Endothelial cell of umbilical vein (primary cell): Measurements from ENCODE around the gene APEH. TPM values are rescaled to one million over a fixed set of nuclear protein-coding genes. Genes with fewer than 3 reads are reported as not detected.

ENCODE experiments used
- BruUV-seq: library from RNA; stranded (reverse); fragments of 400-500 nt; replicated peaks from 2 replicates; lab custom pipeline; 2021; lab: Mats Ljungman, UMichigan
- CTCF ChIA-PET: fragments of 300-600, 350-600 bp; sonication (Branson Sonifier 250); formaldehyde crosslinking; loops from one replicate; lab custom pipeline; 2021; ENCODE audit warnings: antibody characterized with exemption, inconsistent platforms; lab: Charles Lee
- POLR2A ChIA-PET: fragments of 300-600, 350-600 bp; sonication (Branson Sonifier 250); formaldehyde crosslinking; loops from one replicate; lab custom pipeline; 2021; ENCODE audit warnings: antibody characterized with exemption, inconsistent platforms; lab: Charles Lee
- DNase-seq: peaks from one replicate; pipeline ENCODE4 v3.0.0-alpha.2; 2011; ENCODE audit warnings: low read depth, low spot score
- FAIRE-seq: peaks from 2 replicates; lab custom pipeline; 2011; peaks lifted over from hg19 to GRCh38; lab: Jason Lieb, UNC
- H2AFZ ChIP-seq: 2 replicates; pipeline ENCODE4 v1.6.0; 2012; ENCODE audit warnings: low read depth, low read length, control low read depth, inconsistent platforms
- H3K27ac ChIP-seq: 2 replicates; pipeline ENCODE4 v1.5.1; 2011; ENCODE audit warnings: low read depth, mild to moderate bottlenecking, control low read depth, low read length, moderate library complexity; ENCODE audit not compliant: insufficient read depth
- H3K27me3 ChIP-seq, 2 experiments: 2 replicates each; pipeline versions ENCODE4 v1.6.0 to v1.6.1; 2011; ENCODE audit warnings: low read length in 2 of 2, mixed read lengths in 1 of 2; ENCODE audit not compliant: control insufficient read depth in 2 of 2, insufficient read depth in 2 of 2
- H3K36me3 ChIP-seq, 2 experiments: 2 replicates in 1 of 2; 3 replicates in 1 of 2; pipeline ENCODE4 v1.5.1; 2011; ENCODE audit warnings: low read length in 2 of 2, mild to moderate bottlenecking in 1 of 2, moderate library complexity in 1 of 2; ENCODE audit not compliant: control insufficient read depth in 2 of 2, insufficient read depth in 2 of 2; ENCODE audit errors: extremely low read depth in 1 of 2
- H3K4me1 ChIP-seq: 3 replicates; pipeline ENCODE4 v1.5.1; 2011; ENCODE audit warnings: mild to moderate bottlenecking, low read length; ENCODE audit not compliant: control insufficient read depth, insufficient read depth; ENCODE audit errors: extremely low read depth
- H3K4me2 ChIP-seq: 2 replicates; pipeline ENCODE4 v1.6.1; 2011; ENCODE audit warnings: low read length, control low read depth, mixed read lengths; ENCODE audit not compliant: insufficient read depth
- H3K4me3 ChIP-seq, 3 experiments: fragments of 200-600 bp in 1 of 3; sonication (generic), shearing (Covaris generic) in 1 of 3; replicated peaks in 1 of 3; 2 replicates each; pipeline ENCODE4 v1.5.1; 2011 to 2016; ENCODE audit warnings: control low read depth in 3 of 3, low read length in 3 of 3, mild to moderate bottlenecking in 2 of 3, inconsistent platforms in 1 of 3, low read depth in 1 of 3, moderate library complexity in 1 of 3; ENCODE audit not compliant: insufficient read depth in 1 of 3
- H3K79me2 ChIP-seq: 2 replicates; pipeline ENCODE4 v1.6.0; 2012; ENCODE audit warnings: low read length, inconsistent platforms; ENCODE audit not compliant: control insufficient read depth, insufficient read depth
- H3K9ac ChIP-seq: replicated peaks from 2 replicates; pipeline ENCODE3; 2011; ENCODE audit warnings: low read length, control low read depth; ENCODE audit not compliant: insufficient read depth; ENCODE audit errors: extremely low read depth
- H3K9me1 ChIP-seq: replicated peaks from 3 replicates; pipeline ENCODE4 v1.6.0; 2011; ENCODE audit warnings: mild to moderate bottlenecking, low read length; ENCODE audit not compliant: control insufficient read depth, insufficient read depth; ENCODE audit errors: extremely low read depth
- H3K9me3 ChIP-seq: replicated peaks from 2 replicates; pipeline ENCODE4 v1.5.1; 2012; ENCODE audit warnings: low read length, inconsistent platforms; ENCODE audit not compliant: control insufficient read depth, insufficient read depth
- H4K20me1 ChIP-seq: replicated peaks from 2 replicates; pipeline ENCODE3; 2011; ENCODE audit warnings: mild to moderate bottlenecking, low read length; ENCODE audit not compliant: control insufficient read depth, insufficient read depth; ENCODE audit errors: extremely low read depth
- CTCF ChIP-seq, 2 donors: IDR thresholded peaks; 1 replicate in 1 of 2; 2 replicates in 1 of 2; pipeline ENCODE4 v1.5.1; 2011; ENCODE audit warnings: low read length in 2 of 2, mild to moderate bottlenecking in 2 of 2, moderate library complexity in 2 of 2, control low read depth in 1 of 2, inconsistent platforms in 1 of 2, low read depth in 1 of 2; ENCODE audit not compliant: insufficient read depth in 1 of 2; ENCODE audit errors: extremely low read depth in 1 of 2
- EZH2 ChIP-seq: IDR thresholded peaks from 2 replicates; pipeline ENCODE4 v1.6.1; 2012; ENCODE audit warnings: borderline replicate concordance, low read depth, mild to moderate bottlenecking, moderate library complexity, low read length, inconsistent platforms; ENCODE audit not compliant: severe bottlenecking
- FOS ChIP-seq: IDR thresholded peaks from 2 replicates; pipeline ENCODE4 v1.6.1; 2011; ENCODE audit warnings: mild to moderate bottlenecking, low read length, moderate library complexity, borderline replicate concordance; ENCODE audit not compliant: insufficient read depth
- GATA2 ChIP-seq: IDR thresholded peaks from 2 replicates; pipeline ENCODE4 v1.7.0; 2011; ENCODE audit warnings: low read depth, mild to moderate bottlenecking, moderate library complexity, mixed read lengths, low read length; ENCODE audit not compliant: insufficient read length, insufficient read depth
- JUN ChIP-seq: IDR thresholded peaks from 2 replicates; pipeline ENCODE4 v1.6.1; 2011; ENCODE audit warnings: borderline replicate concordance, low read depth; ENCODE audit not compliant: insufficient read length, insufficient read depth
- MAX ChIP-seq: IDR thresholded peaks from 2 replicates; pipeline ENCODE4 v1.6.1; 2011; ENCODE audit not compliant: insufficient read depth, insufficient read length
- MYC ChIP-seq: IDR thresholded peaks from one replicate; pipeline ENCODE4 v1.6.1; 2011; ENCODE audit warnings: mild to moderate bottlenecking, low read depth, low read length
- POLR2A ChIP-seq: IDR thresholded peaks from 2 replicates; pipeline ENCODE4 v1.6.1; 2012; ENCODE audit warnings: low read depth, mild to moderate bottlenecking, control low read depth, low read length
- POLR2AphosphoS5 ChIP-seq: IDR thresholded peaks from 2 replicates; pipeline ENCODE4 v1.6.1; 2012; ENCODE audit warnings: low read depth, mild to moderate bottlenecking, control low read depth, low read length, moderate library complexity; ENCODE audit not compliant: insufficient read depth
- dilution Hi-C: fragments of 300-500 bp; cut with MboI; formaldehyde crosslinking; loops from one replicate; pipeline ENCODE4 v1.15.0; 2019; ENCODE audit warnings: low sequenced_read_pairs; ENCODE audit not compliant: extremely low pct_ligation_motif_present
- intact Hi-C: fragments of 100-400 bp; cut with micrococcal nuclease; formaldehyde crosslinking; loops from one replicate; pipeline ENCODE4 v1.10.0; 2022
- polyA plus RNA-seq, 4 experiments: library from polyadenylated mRNA; depleted of rRNA in 3 of 4; stranded (reverse) in 3 of 4; unstranded in 1 of 4; fragments of >200 nt; gene quantifications; 2 replicates each; pipeline versions ENCODE4 v1.2.1 to v1.2.3, GENCODE V29; 2011 to 2012; ENCODE audit warnings: missing spikeins in 1 of 4
- total RNA-seq: library from RNA; stranded (reverse); gene quantifications from 2 replicates; pipeline ENCODE4 v1.2.3, GENCODE V29; 2021

The APEH gene
- total and polyA plus RNA-seq, 2 donors (not counting 3 experiments of a cell fraction or from before 2014, with no cell fraction given): 68.2 to 74.3 TPM

- DNase-seq: no peak
- BruUV-seq: no TSS peak
- Histone ChIP-seq H2AFZ (no peak overlapping the region), H3K27ac (no peak overlapping the region), H3K4me1 (no peaks in the 10 kb centered on the region), H3K36me3 (no peaks in the 10 kb centered on the region), H3K9me3 (no peaks in the 10 kb centered on the region), H3K4me3 (no peak overlapping the region), H3K9ac (no peak overlapping the region), H4K20me1 (no peaks in the 10 kb centered on the region), H3K4me2 (no peak overlapping the region), H3K27me3 (no peaks in the 10 kb centered on the region), H3K79me2 (no peaks in the 10 kb centered on the region), H3K9me1 (no peaks in the 10 kb centered on the region)
- FAIRE-seq: no peak
- dilution Hi-C loops (no loop called here), intact Hi-C loops (no loop called here)
- ChIA-PET POLR2A (no interaction called here), CTCF (interaction anchor here (2.7 kb wide), 1 partner anchor 117 kb away, joined by 11 read pairs; no protein-coding TSS in a partner anchor)
- no peak for TF ChIP-seq JUN
- no peak for TF ChIP-seq GATA2
- no peak for TF ChIP-seq POLR2A
- no peak for TF ChIP-seq EZH2
- no peak for TF ChIP-seq FOS
- no peak for TF ChIP-seq MYC
- TF ChIP-seq MAX: no peak
- no peak for TF ChIP-seq POLR2AphosphoS5
- TF ChIP-seq CTCF (IDR thresholded peaks at IDR 0.05; ENCODE audit: extremely low read depth in 1 of 2, insufficient read depth in 1 of 2, low read depth in 1 of 2, low read length in 2 of 2): no peak
Observed at GRCh38 chr3:49656541-49657112, 17.5 kb upstream of the APEH start.
